Hepatic stellate cell (primary cell): ENCODE data around the gene PPTC7.
"Not testable (repeated sequence)": the region's sequence is repeated elsewhere in the genome, so short reads cannot be mapped to it uniquely, and the experiment has no call there.

ENCODE experiments used
- DNase-seq: peaks from one replicate; pipeline ENCODE4 v3.0.0; 2011; ENCODE audit warnings: low spot score

The PPTC7 gene

DNA sequence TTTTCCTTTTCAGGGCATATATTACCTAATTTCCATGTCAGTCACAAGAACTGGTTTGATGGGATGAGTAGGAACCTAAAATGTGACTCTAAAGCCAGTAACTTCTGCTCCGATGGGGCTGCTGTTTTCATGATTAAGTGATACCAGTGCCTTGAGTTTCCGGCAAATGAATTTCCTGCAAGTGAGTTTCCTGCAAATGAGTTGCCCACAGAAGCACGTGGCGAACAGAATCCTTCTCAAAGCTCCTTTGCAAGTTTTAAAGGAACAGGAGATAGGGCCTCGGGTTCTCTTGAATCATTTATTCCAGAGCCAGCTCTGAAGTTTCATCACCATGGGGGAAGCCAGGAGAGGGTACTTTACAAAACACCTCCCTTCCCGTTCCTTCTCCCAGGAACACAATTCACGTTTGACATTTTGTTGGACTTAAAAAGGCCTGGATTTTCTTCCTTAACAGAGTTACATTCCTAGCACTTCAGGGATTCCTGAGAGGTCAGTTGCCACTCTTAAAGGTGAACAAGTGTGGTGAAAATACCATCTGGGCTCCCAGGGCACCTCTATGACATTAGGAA lies 2.2 kb upstream of the PPTC7 start:
- DNase-seq, result no peak

- peak; percentile 32 for DNase-seq
Measured at GRCh38 chr12:110582276-110583136, 612 bp downstream of the PPTC7 start.

GRCh38 chr12:110581931-110582275 lies 1.2 kb downstream of the PPTC7 start:
- DNase-seq, result no peak

DNA sequence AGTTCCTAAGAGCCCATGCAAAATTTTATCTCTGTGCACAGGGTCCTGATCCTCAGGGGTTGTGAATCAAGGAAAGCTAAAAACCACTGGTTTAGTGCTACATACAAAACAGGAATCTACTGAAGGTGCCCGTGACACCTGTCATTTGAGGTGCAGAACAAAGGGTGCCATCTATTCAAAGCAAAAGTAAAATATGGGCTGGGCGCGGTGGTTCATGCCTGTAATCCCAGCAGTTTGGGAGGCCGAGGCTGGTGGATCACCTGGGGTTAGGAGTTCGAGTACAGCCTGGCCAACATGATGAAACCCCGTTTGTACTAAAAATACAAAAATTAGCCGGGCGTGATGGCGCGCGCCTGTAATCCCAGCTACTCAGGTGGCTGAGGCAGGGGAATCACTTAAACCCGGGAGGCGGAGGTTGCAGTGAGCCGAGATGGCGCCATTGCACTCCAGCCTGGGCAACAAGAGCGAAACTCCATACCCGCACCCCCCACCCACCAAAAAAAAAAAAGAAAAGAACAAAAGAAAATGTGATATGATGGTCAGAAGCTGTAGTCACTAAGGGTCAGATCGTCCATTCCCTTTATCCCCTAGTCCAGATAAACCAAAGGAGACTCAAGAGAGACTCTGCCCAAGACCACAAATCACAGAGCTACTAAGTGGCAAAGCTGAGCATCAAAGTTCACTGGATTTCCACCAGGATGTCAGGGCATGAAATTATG lies 3.4 kb downstream of the PPTC7 start:
- no peak for DNase-seq

GRCh38 chr12:110578694-110579534 lies 4.2 kb downstream of the PPTC7 start:
- no peak for DNase-seq

- DNase-seq, result peak; percentile 73
Measured at GRCh38 chr12:110577864-110578693, 5.0 kb downstream of the PPTC7 start.

- no peak for DNase-seq
Measured at GRCh38 chr12:110576504-110576903, 6.6 kb downstream of the PPTC7 start.

DNA sequence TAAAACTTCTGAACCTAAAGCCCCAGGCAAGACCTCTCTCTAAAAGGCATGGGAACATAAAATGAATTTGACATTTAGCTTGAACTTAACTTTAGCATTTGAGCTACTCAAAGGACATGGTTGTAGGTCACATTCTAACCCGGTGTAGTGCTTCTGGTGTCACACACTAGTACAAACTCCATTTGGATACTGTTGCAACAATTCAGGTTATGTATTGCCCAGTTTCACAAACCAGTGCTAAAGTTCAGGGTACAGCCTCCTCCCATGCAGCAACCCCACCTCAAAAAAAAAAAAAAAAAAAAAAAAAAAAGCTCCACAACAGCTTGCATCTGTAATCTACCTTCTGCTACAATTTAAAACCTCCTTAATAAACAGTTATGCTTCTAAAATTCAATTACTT lies 7.8 kb downstream of the PPTC7 start:
- no peak for DNase-seq

DNA sequence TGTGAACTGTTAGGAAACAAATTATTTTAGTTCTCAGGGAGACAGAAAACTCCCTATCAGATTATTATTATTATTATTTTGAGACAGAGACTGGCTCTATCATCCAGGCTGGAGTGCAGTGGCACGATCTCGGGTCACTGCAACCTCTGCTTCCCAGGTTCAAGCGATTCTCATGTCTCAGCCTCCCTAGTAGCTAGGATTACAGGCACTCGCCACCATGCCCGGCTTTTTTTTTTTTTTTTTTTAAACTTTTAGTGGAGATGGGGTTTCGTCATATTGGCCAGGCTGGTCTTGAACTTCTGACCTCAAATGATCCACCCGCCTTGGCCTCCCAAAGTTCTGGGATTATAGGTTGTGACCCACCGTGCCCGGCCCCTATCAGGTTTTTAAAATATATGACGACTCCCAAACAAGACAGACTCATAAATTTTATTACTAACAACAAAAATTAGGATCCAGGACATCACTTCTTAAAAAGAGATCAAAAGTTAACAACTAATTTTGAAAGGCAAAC lies 8.3 kb downstream of the PPTC7 start:
- not testable (repeated sequence) for DNase-seq

DNA sequence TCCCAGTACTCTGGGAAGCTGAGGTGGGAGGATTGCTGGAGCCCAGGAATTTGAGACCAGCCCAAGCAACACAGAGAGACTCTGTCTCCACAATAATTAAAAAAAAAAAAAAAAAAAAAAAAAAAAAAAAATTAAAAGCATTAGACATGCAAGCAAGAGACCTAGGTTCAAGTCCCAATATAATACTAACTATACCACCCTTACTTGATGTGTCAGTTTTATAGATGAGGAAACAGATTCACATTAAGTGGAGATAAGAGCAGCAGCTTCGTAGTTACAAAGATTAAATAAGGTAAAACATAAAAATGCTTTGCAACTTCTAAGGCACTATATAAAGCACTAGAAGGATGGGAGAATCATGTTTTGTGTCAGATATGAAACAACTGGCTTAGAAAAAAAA lies 9.1 kb downstream of the PPTC7 start:
- DNase-seq, result no peak

GRCh38 chr12:110570798-110571197 lies 12.3 kb downstream of the PPTC7 start:
- DNase-seq, result not testable (repeated sequence)

GRCh38 chr12:110569838-110570237 lies 13.3 kb downstream of the PPTC7 start:
- not testable (repeated sequence) for DNase-seq

- DNase-seq, result no peak
Measured at GRCh38 chr12:110568752-110569151, 14.4 kb downstream of the PPTC7 start.

DNA sequence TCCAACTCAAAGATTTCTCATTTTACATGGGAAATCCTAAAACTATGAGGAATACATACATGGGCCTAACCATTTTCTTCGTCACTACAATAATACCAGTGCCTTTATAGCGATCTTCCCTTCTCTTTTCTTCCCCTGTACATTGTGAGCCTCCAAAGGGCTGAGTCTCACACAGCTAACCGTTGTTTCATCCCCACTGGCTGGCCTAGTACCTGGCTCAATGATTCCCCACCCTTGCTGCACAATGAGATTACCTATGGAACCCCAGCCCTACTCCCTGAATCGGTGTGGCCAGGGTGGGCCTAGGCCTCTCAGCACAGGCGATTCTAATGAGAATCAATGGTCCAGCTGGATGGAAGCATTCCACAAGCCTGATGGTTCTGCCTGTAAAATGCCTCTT lies 16.1 kb downstream of the PPTC7 start:
- no peak for DNase-seq

DNA sequence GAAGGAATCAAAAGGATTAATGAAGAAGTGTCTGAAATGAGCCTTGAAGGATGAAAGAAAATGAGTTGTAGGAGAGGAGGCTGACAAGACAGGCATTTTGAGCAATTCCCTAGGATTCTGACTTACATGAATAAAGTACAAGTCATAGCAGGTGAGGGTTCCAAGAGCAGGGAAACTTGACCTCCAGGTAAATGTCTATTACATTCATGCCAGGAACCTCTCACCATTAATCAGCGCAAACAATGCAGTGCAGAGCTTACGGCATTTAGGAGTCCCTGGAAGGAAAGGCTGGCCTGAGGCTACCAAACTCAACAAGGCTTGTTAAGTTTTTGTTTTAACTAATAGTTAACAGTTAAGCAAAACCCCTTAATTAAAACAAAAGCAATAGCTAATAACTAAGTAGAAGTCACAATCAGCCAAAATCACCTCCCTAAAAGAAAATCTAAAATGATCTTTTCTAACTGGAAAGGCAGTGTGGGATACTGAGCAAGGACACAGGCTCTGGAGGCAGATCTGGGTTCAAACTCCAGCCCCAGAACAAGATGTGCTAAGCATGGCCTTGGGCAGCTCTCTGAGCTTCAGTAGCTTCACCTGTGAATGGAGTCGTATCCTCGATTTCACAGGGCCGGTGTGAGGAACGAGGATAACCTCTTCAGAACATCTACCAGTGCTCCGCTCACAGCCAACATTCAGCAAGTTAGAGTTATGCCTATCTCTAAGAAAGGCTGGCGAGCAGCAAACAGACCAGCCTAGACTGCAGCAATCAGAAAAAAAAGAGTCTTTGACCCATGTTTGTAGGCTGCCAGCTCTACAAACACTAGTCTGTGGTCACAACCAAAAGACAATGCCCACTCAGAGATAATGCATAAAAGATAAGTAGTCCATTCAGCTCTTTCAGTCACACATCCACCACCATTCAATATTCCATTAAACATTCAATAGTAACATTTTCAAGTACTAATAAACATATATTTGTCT lies 16.9 kb downstream of the PPTC7 start:
- no peak for DNase-seq

DNA sequence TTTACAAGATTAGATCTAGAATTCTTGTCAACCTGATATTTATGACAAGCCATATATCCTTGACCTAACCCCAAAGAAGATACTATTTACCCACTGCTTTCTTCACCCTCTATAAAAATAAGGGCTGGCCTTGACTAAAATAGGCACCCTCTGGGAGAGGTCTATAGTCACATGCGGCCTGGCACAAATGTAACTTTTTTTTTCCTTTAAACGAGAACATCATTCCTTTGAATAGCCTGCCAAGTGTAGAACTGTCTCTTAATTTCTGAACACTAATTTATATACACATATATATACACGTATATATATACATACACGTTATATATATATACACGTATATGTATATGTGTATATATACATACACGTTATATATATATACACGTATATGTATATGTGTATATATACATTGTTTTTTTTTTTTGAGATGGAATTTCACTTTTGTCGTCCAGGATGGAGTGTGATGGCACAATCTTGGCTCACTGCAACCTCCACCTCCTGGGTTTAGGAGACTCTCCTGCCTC lies 18.6 kb downstream of the PPTC7 start:
- no peak for DNase-seq

GRCh38 chr12:110563702-110564470 lies 19.2 kb downstream of the PPTC7 start:
- no peak for DNase-seq

DNA sequence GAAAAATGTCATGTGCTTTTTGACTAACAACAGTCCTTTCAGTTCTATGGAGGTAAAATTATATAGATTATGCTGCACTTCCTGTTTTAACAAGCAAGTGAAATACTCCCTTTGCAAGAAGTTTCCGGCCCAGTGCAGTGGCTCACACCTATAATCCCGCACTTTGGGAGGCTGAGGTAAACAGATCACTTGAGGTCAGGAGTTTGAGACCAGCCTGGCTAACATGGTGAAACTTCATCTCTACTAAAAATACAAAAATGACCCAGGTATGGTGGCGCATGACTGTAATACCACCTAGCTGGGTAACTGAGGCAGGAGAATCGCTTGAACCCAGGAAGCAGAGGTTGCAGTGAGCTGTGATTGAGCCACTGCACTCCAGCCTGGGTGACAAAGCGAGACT lies 20.7 kb downstream of the PPTC7 start:
- DNase-seq, result not testable (repeated sequence)
